Thyroid gland (tissue), 4 donors: ENCODE measurements around the gene PCAT6. TPM values are rescaled to one million over a fixed set of nuclear protein-coding genes. Genes with fewer than 3 reads are reported as not detected.

ENCODE experiments used
- DNase-seq, 2 donors: peaks; one replicate each; pipeline ENCODE4 v3.0.0-alpha.2; 2019
- H3K27ac ChIP-seq, 3 donors: fragments of 200-600 bp; sonication (generic); 1 replicate in 2 of 3; 2 replicates in 1 of 3; pipeline ENCODE4 v1.5.1; 2016 to 2019; ENCODE audit warnings: mild to moderate bottlenecking in 1 of 3, moderate library complexity in 1 of 3
- H3K27me3 ChIP-seq: fragments of 200-600 bp; sonication (generic); one replicate; pipeline ENCODE4 v1.5.1; 2019
- H3K36me3 ChIP-seq, 2 donors: fragments of 200-600 bp; sonication (generic); one replicate each; pipeline ENCODE4 v1.5.1; 2016 to 2019
- H3K4me1 ChIP-seq, 2 donors: fragments of 200-600 bp; sonication (generic); one replicate each; pipeline ENCODE4 v1.5.1; 2017 to 2019
- H3K4me3 ChIP-seq, 3 donors: fragments of 200-600 bp; sonication (generic); replicated peaks in 1 of 3; 1 replicate in 2 of 3; 2 replicates in 1 of 3; pipeline ENCODE4 v1.5.1; 2016; ENCODE audit warnings: mild to moderate bottlenecking in 1 of 3
- H3K9me3 ChIP-seq: fragments of 200-600 bp; sonication (generic); one replicate; pipeline ENCODE4 v1.5.1; 2017
- POLR2A ChIP-seq, 2 donors: fragments of 450-650 bp; IDR thresholded peaks; one replicate each; pipeline ENCODE4 v1.6.1; 2017; ENCODE audit warnings: antibody characterized with exemption in 2 of 2, mild to moderate bottlenecking in 2 of 2, moderate library complexity in 1 of 2
- WGBS, 2 donors: methylation state at CpG; one replicate each; pipeline ENCODE4 v1.1.5; 2017; 5-methylcytosine and 5-hydroxymethylcytosine counted together
- intact Hi-C: fragments of 100-400 bp; cut with DNase I; formaldehyde crosslinking; loops from one replicate; pipeline ENCODE4 v1.15.1; 2023
- total RNA-seq, 4 donors: library from RNA; depleted of rRNA; stranded (reverse); fragments of >200 nt; gene quantifications; one replicate each; pipeline ENCODE4 v1.2.3, GENCODE V29; 2016
- TF ChIP-seq, protein P1 (sequence below), 6 experiments: fragments of 200-600 bp in 3 of 6; fragments of 450-650 bp in 3 of 6; sonication (generic) in 3 of 6; IDR thresholded peaks; one replicate each; pipeline ENCODE4 v1.5.1; 2016 to 2019; ENCODE audit warnings: antibody characterized with exemption in 6 of 6, mild to moderate bottlenecking in 2 of 6, inconsistent platforms in 1 of 6, moderate library complexity in 1 of 6

PCAT6 gene
- total RNA-seq, 4 donors from 2014 or later, result not detected

DNA sequence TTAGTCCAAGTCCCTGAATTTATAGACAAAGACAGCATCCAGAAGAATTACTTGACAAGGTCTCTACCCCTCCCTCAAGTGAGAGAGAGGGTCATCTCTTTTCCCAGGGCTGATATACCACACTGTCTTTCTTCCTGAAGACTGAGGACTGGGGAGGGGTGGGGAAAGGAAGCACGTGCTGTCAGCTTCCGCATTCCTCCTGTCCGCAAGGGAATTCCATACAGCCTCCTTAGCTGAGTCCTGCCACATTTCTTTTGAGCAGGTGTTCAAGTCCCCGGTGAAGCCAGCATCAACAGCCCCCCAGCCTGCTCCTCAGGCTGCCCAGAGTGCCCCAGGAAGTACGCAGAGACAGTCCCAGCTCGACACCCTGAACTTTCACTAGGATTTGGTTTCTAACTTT, 34.2 kb downstream of the PCAT6 start:
- intact Hi-C loops, result no loop called here
- Histone ChIP-seq H3K36me3 (no peaks in the 10 kb centered on the region), H3K9me3 (no peaks in the 10 kb centered on the region), H3K27ac (no peak overlapping the region), H3K4me1 (no peaks in the 10 kb centered on the region), H3K27me3 (no peaks in the 10 kb centered on the region), H3K4me3 (no peak overlapping the region)
- WGBS, 2 donors, result 58% methylated on average over 6 of the region's 6 CpGs
- TF ChIP-seq, protein P1, sequence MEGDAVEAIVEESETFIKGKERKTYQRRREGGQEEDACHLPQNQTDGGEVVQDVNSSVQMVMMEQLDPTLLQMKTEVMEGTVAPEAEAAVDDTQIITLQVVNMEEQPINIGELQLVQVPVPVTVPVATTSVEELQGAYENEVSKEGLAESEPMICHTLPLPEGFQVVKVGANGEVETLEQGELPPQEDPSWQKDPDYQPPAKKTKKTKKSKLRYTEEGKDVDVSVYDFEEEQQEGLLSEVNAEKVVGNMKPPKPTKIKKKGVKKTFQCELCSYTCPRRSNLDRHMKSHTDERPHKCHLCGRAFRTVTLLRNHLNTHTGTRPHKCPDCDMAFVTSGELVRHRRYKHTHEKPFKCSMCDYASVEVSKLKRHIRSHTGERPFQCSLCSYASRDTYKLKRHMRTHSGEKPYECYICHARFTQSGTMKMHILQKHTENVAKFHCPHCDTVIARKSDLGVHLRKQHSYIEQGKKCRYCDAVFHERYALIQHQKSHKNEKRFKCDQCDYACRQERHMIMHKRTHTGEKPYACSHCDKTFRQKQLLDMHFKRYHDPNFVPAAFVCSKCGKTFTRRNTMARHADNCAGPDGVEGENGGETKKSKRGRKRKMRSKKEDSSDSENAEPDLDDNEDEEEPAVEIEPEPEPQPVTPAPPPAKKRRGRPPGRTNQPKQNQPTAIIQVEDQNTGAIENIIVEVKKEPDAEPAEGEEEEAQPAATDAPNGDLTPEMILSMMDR (IDR thresholded peaks at IDR 0.05), result no peak
- no peak for TF ChIP-seq POLR2A (IDR thresholded peaks at IDR 0.05)
- no peak for DNase-seq

DNA sequence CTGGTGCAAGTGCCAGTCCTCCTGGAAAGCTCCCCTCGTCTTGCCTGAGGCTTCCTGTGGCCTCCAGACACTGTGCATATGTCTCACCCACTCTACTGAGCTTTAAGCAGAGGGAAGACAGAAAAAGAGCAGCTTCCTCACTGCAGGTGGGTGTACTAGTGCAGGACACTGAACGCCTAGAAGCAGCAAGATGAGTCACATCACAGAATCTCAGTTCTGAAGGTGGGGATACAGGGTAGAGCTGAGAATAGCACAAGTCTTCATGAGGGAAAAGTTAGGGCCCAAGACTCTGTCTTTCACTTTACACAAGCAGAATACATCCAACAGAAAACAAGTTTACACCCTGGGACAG, 37.4 kb downstream of the PCAT6 start:
- no peaks in the 10 kb centered on the region for H3K9me3 ChIP-seq
- WGBS, 2 donors, result 71 to 76% methylated on average over 2 of the region's 2 CpGs

DNA sequence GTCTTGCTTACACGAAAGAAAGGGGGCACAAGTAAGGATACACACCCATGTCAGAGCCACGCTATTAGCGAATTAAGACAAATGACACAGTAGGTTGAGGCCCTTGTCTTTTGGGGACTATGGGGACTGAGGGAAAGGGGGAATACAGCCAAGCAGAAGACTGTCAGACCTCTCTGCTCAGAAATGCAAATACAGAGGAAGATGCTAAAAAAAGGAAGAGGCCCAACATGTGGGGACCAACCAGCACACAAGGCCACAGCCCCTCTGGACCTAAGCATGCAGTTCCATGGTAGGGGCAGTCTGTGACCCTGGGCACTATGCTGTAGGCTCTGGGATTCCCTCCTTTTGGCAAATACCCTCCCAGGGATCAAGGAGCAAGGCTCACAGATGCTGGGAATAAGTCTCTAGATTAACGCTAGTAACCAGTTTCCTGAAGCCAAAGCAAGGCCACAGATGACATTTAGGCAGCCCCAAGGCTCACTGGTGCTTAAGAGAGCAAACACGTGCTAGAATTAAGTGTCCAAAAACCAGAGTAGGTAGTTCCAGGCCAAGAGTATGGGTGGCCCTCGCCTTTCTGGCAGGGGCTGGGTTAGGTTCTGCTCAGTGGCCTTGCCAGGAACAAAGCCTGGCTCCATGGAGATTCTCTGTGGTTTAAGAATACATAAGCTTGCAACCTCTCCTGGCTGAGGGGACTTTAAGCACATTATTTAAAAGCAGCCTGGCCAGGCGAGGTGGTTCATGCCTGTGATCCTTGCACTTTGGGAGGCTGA, 40.0 kb downstream of the PCAT6 start:
- no peak overlapping the region for H3K4me3 ChIP-seq
- TF ChIP-seq, protein P1 (IDR thresholded peaks at IDR 0.05), result no peak
- WGBS, 2 donors, result 84 to 86% methylated on average over 7 of the region's 7 CpGs
- no peaks in the 10 kb centered on the region for H3K36me3 ChIP-seq
- no peaks in the 10 kb centered on the region for H3K9me3 ChIP-seq
- peak; percentile 5 to 9 for DNase-seq
- H3K4me1 ChIP-seq, result no peaks in the 10 kb centered on the region
- no peak overlapping the region for H3K27ac ChIP-seq
- intact Hi-C loops, result no loop called here
- H3K27me3 ChIP-seq, result no peaks in the 10 kb centered on the region

More for the DNA sequence above, 37.4 kb downstream of the PCAT6 start:
- Histone ChIP-seq H3K4me1 (no peaks in the 10 kb centered on the region), H3K27me3 (no peaks in the 10 kb centered on the region), H3K27ac (no peak overlapping the region), H3K36me3 (no peaks in the 10 kb centered on the region), H3K4me3 (no peak overlapping the region)
- no peak for TF ChIP-seq POLR2A (IDR thresholded peaks at IDR 0.05)
- TF ChIP-seq, protein P1 (IDR thresholded peaks at IDR 0.05), result no peak
- intact Hi-C loops, result no loop called here
- DNase-seq, result no peak

DNA sequence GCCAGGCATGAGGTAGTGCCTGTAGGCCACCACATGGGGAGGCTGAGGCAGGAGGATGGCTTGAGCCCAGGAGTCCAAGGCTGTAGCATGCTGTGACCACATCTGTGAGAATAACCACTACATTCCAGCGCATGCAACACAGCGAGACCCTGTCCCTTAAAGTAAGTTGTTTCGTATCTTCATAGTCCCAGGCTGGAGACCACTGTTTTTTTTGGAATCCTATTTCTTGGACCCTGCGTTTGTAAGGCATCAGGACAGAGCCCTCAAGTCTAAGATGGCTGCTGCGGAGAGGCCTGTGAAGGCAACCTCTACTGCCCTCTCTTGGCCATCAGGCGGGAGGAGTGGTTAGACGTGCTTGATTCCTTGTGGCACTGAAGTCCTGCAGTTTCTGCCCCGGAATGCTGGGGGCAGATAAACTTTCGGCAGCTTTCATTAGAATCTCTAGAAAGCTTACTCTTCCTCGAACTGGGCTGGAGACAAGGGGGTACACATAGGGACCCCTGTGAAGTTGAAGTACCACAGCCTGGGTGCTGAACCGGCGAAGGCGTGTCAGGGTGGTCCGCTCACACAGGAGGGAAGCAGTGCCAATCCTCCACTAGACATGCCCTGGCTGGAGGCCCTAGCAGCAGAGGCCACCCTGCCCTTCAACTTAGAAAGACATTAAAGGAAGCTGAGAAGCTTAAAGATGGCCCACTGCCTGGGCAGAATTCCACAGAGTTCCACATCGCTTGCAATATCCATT, 41.6 kb downstream of the PCAT6 start:
- WGBS, 2 donors, result 46 to 65% methylated on average over 10 to 15 of the region's 15 CpGs
- H3K4me3 ChIP-seq, result no peak overlapping the region

More for the DNA sequence above, 41.6 kb downstream of the PCAT6 start:
- Histone ChIP-seq H3K27ac (no peak overlapping the region), H3K4me1 (no peaks in the 10 kb centered on the region), H3K9me3 (no peaks in the 10 kb centered on the region), H3K36me3 (no peaks in the 10 kb centered on the region), H3K27me3 (no peaks in the 10 kb centered on the region)
- TF ChIP-seq POLR2A (IDR thresholded peaks at IDR 0.05), result no peak
- TF ChIP-seq, protein P1 (IDR thresholded peaks at IDR 0.05), result peak in 1 of 6 experiments; percentile 26
- intact Hi-C loops, result no loop called here
- DNase-seq, result no peak
